ENCODE results near the gene DACH1.

DACH1 gene

GRCh38 chr13:71830323-71830722 lies 36.7 kb downstream of the DACH1 start:
- no peaks in the 10 kb centered on the region for H3K9me3 Mint-ChIP-seq
- peaks cover 14% of the 10 kb centered on the region for H3K4me1 Mint-ChIP-seq (ENCODE audit: low read depth)
- no peak overlapping the region for H3K4me3 Mint-ChIP-seq
- H3K27me3 Mint-ChIP-seq = no peaks in the 10 kb centered on the region
- no peaks in the 10 kb centered on the region for H3K36me3 Mint-ChIP-seq (ENCODE audit: low read depth)
- no peak overlapping the region for H3K27ac Mint-ChIP-seq
- intact Hi-C loops (cut with micrococcal nuclease) = no loop called here

DNA sequence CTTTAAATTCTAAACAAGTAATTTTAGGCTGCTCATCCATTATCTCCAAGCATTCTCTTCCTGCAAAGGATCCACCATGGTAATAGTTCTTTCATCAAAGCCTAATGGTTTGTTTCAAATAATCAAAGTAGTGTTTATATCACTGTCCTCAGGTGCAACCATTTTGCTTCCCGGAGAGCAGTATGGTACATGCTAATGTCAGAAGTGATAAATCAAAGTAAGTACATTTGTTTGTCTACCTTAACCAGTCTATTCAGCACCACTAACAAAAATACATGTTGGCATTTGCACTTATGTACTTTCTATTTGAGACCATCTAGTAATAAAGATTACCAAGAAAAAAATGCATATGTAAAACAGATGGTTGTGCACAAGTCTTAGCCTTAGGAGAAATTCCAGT lies 37.5 kb downstream of the DACH1 start:
- Mint-ChIP-seq H3K27ac (no peak overlapping the region), H3K4me3 (no peak overlapping the region), H3K9me3 (no peaks in the 10 kb centered on the region), H3K36me3 (ENCODE audit: low read depth) (no peaks in the 10 kb centered on the region), H3K27me3 (no peaks in the 10 kb centered on the region), H3K4me1 (ENCODE audit: low read depth) (peaks cover 14% of the 10 kb centered on the region)
- intact Hi-C loops (cut with micrococcal nuclease) = no loop called here

DNA sequence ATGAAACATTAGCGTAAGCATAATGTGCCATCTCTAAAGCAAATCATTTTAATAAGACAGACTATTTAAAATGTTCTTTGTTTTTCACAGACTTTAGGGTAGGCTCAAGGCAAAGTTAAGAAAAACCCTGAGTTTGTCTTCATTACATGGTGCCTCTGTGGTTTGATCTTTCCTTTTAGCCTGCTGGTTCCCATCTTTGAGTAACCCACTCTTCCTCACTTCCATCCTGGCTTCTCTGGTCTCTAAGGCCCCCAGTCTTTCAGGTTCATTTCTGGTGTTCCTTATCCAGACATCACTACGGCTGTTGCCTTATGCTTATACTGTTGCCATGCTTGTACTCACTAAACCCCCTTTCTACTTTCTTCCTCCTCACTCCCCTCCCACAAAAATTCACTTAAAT lies 38.4 kb downstream of the DACH1 start:
- Mint-ChIP-seq H3K27me3 (no peaks in the 10 kb centered on the region), H3K4me1 (ENCODE audit: low read depth) (peaks cover 19% of the 10 kb centered on the region), H3K4me3 (peak overlapping the region; percentile 6), H3K36me3 (ENCODE audit: low read depth) (no peaks in the 10 kb centered on the region), H3K27ac (no peak overlapping the region), H3K9me3 (no peaks in the 10 kb centered on the region)
- intact Hi-C loops (cut with micrococcal nuclease) = no loop called here

DNA sequence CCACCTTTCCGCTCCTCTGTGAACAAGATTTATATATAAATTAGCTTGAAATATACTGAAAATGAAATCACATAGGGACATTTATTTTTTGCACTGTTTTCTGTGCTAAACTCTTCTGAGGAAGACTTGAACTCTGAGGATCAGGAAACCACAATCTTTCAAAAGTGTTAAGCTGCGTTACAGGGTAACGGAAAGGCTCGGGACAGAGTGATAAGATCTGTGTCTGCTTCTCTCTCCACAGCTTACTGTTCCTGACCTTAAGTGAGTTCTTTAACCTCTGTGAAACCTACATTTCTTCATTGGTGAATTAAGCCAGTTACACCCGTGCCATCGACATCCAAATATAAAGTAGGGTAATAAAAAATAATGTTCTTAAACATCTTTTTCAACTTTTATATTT lies 38.9 kb downstream of the DACH1 start:
- intact Hi-C loops (cut with micrococcal nuclease) = no loop called here
- H3K27ac Mint-ChIP-seq = no peak overlapping the region
- no peaks in the 10 kb centered on the region for H3K27me3 Mint-ChIP-seq
- no peaks in the 10 kb centered on the region for H3K36me3 Mint-ChIP-seq (ENCODE audit: low read depth)
- H3K4me1 Mint-ChIP-seq (ENCODE audit: low read depth) = peaks cover 19% of the 10 kb centered on the region
- H3K9me3 Mint-ChIP-seq = no peaks in the 10 kb centered on the region
- no peak overlapping the region for H3K4me3 Mint-ChIP-seq

DNA sequence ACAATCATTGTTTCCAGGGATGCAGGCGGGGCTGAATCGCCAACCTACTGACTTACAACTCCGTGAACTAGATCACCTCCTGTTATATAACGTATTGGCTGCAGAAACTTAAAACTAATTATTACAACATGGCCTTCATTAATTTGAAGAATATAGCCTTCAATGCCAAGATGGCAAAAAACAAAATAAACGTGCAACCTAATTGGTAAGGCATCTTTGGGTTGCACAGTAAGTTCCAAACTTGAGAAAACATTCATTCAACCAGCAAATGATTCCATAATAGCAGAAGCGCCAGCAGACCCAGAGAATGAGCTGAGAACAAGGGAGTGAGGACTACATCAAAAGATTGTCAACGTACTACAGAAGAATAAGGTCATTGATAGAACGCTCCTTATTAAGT lies 39.8 kb downstream of the DACH1 start:
- H3K4me1 Mint-ChIP-seq (ENCODE audit: low read depth) = peaks cover 19% of the 10 kb centered on the region
- H3K4me3 Mint-ChIP-seq = no peak overlapping the region
- H3K9me3 Mint-ChIP-seq = no peaks in the 10 kb centered on the region
- H3K27me3 Mint-ChIP-seq = no peaks in the 10 kb centered on the region
- no peak overlapping the region for H3K27ac Mint-ChIP-seq
- H3K36me3 Mint-ChIP-seq (ENCODE audit: low read depth) = no peaks in the 10 kb centered on the region
- intact Hi-C loops (cut with micrococcal nuclease) = no loop called here

GRCh38 chr13:71820699-71821098 lies 46.3 kb downstream of the DACH1 start:
- H3K27me3 Mint-ChIP-seq = no peaks in the 10 kb centered on the region
- no peaks in the 10 kb centered on the region for H3K9me3 Mint-ChIP-seq
- intact Hi-C loops (cut with micrococcal nuclease) = no loop called here

GRCh38 chr13:71817335-71817734 lies 49.7 kb downstream of the DACH1 start:
- Mint-ChIP-seq H3K27ac (no peak overlapping the region), H3K27me3 (no peaks in the 10 kb centered on the region), H3K9me3 (no peaks in the 10 kb centered on the region), H3K4me3 (no peak overlapping the region), H3K4me1 (ENCODE audit: low read depth) (peaks cover 9% of the 10 kb centered on the region), H3K36me3 (ENCODE audit: low read depth) (no peaks in the 10 kb centered on the region)
- intact Hi-C loops (cut with micrococcal nuclease) = no loop called here

More at GRCh38 chr13:71820699-71821098, 46.3 kb downstream of the DACH1 start:
- Mint-ChIP-seq H3K4me3 (no peak overlapping the region), H3K4me1 (ENCODE audit: low read depth) (peaks cover 14% of the 10 kb centered on the region), H3K27ac (no peak overlapping the region), H3K36me3 (ENCODE audit: low read depth) (no peaks in the 10 kb centered on the region)

- no peaks in the 10 kb centered on the region for H3K36me3 Mint-ChIP-seq (ENCODE audit: low read depth)
- H3K4me3 Mint-ChIP-seq = no peak overlapping the region
- H3K9me3 Mint-ChIP-seq = no peaks in the 10 kb centered on the region
- no peaks in the 10 kb centered on the region for H3K4me1 Mint-ChIP-seq (ENCODE audit: low read depth)
- no peak overlapping the region for H3K27ac Mint-ChIP-seq
- intact Hi-C loops (cut with micrococcal nuclease) = no loop called here
- no peaks in the 10 kb centered on the region for H3K27me3 Mint-ChIP-seq
Measured at GRCh38 chr13:71814806-71815360, 52.1 kb downstream of the DACH1 start.

- Mint-ChIP-seq H3K9me3 (no peaks in the 10 kb centered on the region), H3K27ac (no peak overlapping the region), H3K36me3 (ENCODE audit: low read depth) (no peaks in the 10 kb centered on the region), H3K4me1 (ENCODE audit: low read depth) (no peaks in the 10 kb centered on the region), H3K4me3 (no peak overlapping the region), H3K27me3 (no peaks in the 10 kb centered on the region)
- intact Hi-C loops (cut with micrococcal nuclease) = no loop called here
Measured at GRCh38 chr13:71813187-71813586, 53.8 kb downstream of the DACH1 start.

DNA sequence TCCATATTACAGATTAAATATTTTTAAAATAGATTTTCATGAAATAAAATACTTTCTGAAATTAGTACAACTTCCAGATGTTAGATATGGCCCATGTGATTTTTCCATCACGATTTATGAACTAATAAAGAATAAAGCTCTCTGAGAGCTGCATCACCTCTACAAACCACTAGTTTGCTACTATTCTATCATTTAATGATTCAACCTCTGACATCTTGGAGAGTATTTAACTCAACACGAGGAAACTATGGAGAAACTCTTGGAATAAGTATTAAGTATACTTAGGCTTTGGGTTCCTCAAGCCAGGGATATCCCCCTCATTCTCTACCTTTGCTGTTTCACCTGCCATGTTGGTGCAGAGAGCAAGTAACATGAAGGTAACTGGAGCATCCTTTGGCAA lies 55.7 kb downstream of the DACH1 start:
- Mint-ChIP-seq H3K27ac (no peak overlapping the region), H3K4me1 (ENCODE audit: low read depth) (no peaks in the 10 kb centered on the region)

DNA sequence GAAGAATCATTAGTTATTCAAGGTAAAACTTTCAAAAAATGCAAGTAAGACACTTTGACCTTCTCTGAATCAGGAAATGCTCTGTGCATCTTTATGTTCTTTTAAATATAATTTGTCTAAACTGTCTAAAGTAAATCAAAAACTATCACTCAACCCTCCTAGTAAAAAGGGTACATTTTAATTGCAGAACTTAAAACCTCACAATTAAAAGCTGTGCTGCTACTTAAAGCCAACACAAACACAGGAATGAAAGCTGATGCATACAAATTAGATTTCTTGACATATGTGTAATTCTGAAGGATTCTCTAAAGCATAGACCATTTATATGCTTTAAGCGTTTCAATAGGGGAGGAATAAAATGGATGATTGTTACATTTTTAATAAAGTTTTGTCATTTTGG lies 58.3 kb downstream of the DACH1 start:
- Mint-ChIP-seq H3K36me3 (ENCODE audit: low read depth) (no peaks in the 10 kb centered on the region), H3K4me3 (no peak overlapping the region), H3K27me3 (no peaks in the 10 kb centered on the region), H3K27ac (no peak overlapping the region), H3K9me3 (no peaks in the 10 kb centered on the region), H3K4me1 (ENCODE audit: low read depth) (no peaks in the 10 kb centered on the region)
- intact Hi-C loops (cut with micrococcal nuclease) = no loop called here

More for the DNA sequence above, 55.7 kb downstream of the DACH1 start:
- no peaks in the 10 kb centered on the region for H3K27me3 Mint-ChIP-seq
- no peak overlapping the region for H3K4me3 Mint-ChIP-seq
- H3K9me3 Mint-ChIP-seq = no peaks in the 10 kb centered on the region
- intact Hi-C loops (cut with micrococcal nuclease) = no loop called here
- H3K36me3 Mint-ChIP-seq (ENCODE audit: low read depth) = no peaks in the 10 kb centered on the region

DNA sequence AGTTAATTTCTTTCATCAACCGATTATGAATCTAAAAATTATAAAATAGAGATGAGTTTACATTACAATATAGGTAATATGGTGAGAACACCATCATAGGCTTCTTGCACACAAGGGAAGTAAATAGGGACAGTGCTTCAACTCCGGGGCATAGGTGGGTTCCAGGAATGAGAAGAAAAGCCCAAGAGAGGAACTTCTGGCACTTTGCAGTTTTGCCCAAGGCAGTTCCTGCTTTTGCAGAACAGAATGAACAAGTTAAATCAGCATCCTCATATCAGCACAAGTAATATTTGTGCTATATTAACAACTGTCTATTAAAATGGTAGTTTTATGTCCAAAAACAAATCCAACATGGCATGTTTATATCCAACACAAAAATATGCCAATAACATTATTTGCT lies 60.1 kb downstream of the DACH1 start:
- H3K27ac Mint-ChIP-seq = no peak overlapping the region
- H3K27me3 Mint-ChIP-seq = no peaks in the 10 kb centered on the region
- H3K36me3 Mint-ChIP-seq (ENCODE audit: low read depth) = no peaks in the 10 kb centered on the region
- peaks cover under 1% of the 10 kb centered on the region for H3K4me1 Mint-ChIP-seq (ENCODE audit: low read depth)
- H3K4me3 Mint-ChIP-seq = no peak overlapping the region
- intact Hi-C loops (cut with micrococcal nuclease) = no loop called here
- H3K9me3 Mint-ChIP-seq = no peaks in the 10 kb centered on the region

- Mint-ChIP-seq H3K27ac (no peak overlapping the region), H3K36me3 (ENCODE audit: low read depth) (no peaks in the 10 kb centered on the region), H3K4me1 (ENCODE audit: low read depth) (peaks cover 6% of the 10 kb centered on the region), H3K4me3 (no peak overlapping the region), H3K9me3 (no peaks in the 10 kb centered on the region), H3K27me3 (no peaks in the 10 kb centered on the region)
- intact Hi-C loops (cut with micrococcal nuclease) = no loop called here
Measured at GRCh38 chr13:71803066-71803465, 63.9 kb downstream of the DACH1 start.

DNA sequence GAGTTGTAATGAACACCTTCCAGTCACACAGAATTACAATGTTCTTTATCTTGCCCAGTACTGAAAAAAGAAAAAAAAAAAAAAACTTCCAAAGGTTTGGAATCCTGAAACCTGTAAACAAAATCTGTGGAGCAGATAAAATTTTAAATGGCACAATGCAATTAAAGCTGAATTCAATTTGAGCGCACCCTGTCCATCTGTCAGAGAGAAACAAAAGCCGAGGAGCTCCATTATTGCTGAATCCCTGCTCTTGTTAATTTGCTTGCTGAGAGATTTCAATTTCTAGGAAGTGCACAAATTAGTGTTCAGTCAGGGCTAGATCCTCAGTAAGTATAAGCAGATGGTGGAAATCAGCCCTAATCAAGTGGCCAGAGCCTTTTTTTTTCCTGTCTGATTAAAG lies 65.2 kb downstream of the DACH1 start:
- Mint-ChIP-seq H3K4me1 (ENCODE audit: low read depth) (peaks cover 17% of the 10 kb centered on the region), H3K27me3 (no peaks in the 10 kb centered on the region), H3K9me3 (no peaks in the 10 kb centered on the region), H3K36me3 (ENCODE audit: low read depth) (no peaks in the 10 kb centered on the region), H3K4me3 (no peak overlapping the region), H3K27ac (no peak overlapping the region)
- intact Hi-C loops (cut with micrococcal nuclease) = no loop called here

DNA sequence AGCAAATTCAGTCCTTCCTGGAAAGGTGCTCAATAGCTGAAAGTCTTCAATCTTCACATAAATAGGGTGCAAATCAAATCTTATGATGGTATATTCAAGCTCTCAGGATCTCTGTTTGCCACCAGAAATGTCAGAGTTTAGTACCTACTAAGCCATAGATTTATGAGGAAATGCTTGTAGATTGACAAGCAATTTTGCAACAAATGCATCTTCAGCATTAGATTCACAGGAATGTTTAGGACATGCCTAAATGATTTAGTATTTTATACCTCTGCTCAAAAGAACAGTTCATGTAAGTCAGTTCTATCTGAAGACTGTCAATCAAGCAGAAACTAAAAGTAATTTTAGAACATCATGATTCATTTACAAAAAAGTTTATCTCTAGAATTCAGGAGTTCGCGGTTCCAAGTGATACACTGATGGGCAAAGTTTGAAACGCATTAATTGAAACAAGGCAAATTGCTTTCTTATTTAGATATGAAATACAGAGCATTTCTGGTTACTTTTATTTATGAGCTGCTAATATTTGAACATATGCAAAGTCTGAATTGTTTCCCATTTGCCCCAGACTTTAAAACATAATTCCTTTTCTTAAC lies 65.7 kb downstream of the DACH1 start:
- H3K36me3 Mint-ChIP-seq (ENCODE audit: low read depth) = no peaks in the 10 kb centered on the region
- H3K4me3 Mint-ChIP-seq = no peak overlapping the region
- H3K4me1 Mint-ChIP-seq (ENCODE audit: low read depth) = peaks cover 17% of the 10 kb centered on the region
- intact Hi-C loops (cut with micrococcal nuclease) = no loop called here
- H3K9me3 Mint-ChIP-seq = no peaks in the 10 kb centered on the region
- no peaks in the 10 kb centered on the region for H3K27me3 Mint-ChIP-seq
- H3K27ac Mint-ChIP-seq = no peak overlapping the region

Data from dendritic cell treated with granulocyte-macrophage colony-stimulating factor and Interleukin-4, amounts not matched to agents 40 ng/mL and 50 ng/mL, for 4 days (primary cell).